Prostate gland (tissue), 2 donors: ENCODE data around the gene TMEM243. TPM values are rescaled to one million over a fixed set of nuclear protein-coding genes. Genes with fewer than 3 reads are reported as not detected.

Source experiments
- DNase-seq: peaks from one replicate; pipeline ENCODE4 v3.0.0-alpha.2; 2019; ENCODE audit warnings: low spot score
- H3K27ac ChIP-seq, 2 donors: fragments of 200-600 bp; sonication (generic); 2 replicates each; pipeline ENCODE4 v1.5.1; 2017 to 2019
- H3K27me3 ChIP-seq: fragments of 200-600 bp; sonication (generic); replicated peaks from 2 replicates; pipeline ENCODE4 v1.5.1; 2019; ENCODE audit not compliant: insufficient read depth
- H3K36me3 ChIP-seq, 2 donors: fragments of 200-600 bp; sonication (generic); 1 replicate in 1 of 2; 2 replicates in 1 of 2; pipeline versions ENCODE4 v1.5.1 to v1.8.1; 2017 to 2019
- H3K4me1 ChIP-seq: fragments of 200-600 bp; sonication (generic); replicated peaks from 2 replicates; pipeline ENCODE4 v1.5.1; 2019
- H3K4me3 ChIP-seq, 2 donors: fragments of 200-600 bp; sonication (generic); 2 replicates each; pipeline ENCODE4 v1.5.1; 2017 to 2019
- H3K9me3 ChIP-seq: fragments of 200-600 bp; sonication (generic); 2 replicates; pipeline ENCODE4 v1.5.1; 2017
- CTCF ChIP-seq, 4 experiments: fragments of 200-600 bp in 2 of 4; fragments of 450-650 bp in 2 of 4; sonication (generic) in 2 of 4; IDR thresholded peaks; 1 replicate in 3 of 4; 2 replicates in 1 of 4; pipeline ENCODE4 v1.5.1; 2016 to 2019; ENCODE audit warnings: antibody characterized with exemption in 4 of 4, mild to moderate bottlenecking in 2 of 4, moderate library complexity in 2 of 4
- POLR2A ChIP-seq: fragments of 450-650 bp; IDR thresholded peaks from one replicate; pipeline ENCODE4 v1.6.1; 2016; ENCODE audit warnings: antibody characterized with exemption, mild to moderate bottlenecking
- POLR2AphosphoS5 ChIP-seq: sonication (generic); formaldehyde crosslinking; IDR thresholded peaks from one replicate; pipeline ENCODE4 v1.6.1; 2017; ENCODE audit warnings: antibody characterized with exemption
- WGBS: methylation state at CpG from one replicate; pipeline ENCODE4 v1.1.5; 2018; 5-methylcytosine and 5-hydroxymethylcytosine counted together
- intact Hi-C: fragments of 100-400 bp; cut with DNase I; formaldehyde crosslinking; loops from one replicate; pipeline ENCODE4 v1.14.2; 2022
- total RNA-seq, 2 donors: library from RNA; depleted of rRNA; stranded (reverse); fragments of >200 nt; gene quantifications; one replicate each; pipeline ENCODE4 v1.1.0, GENCODE V29; 2016

Gene TMEM243
- total RNA-seq, 2 donors from 2014 or later: 23.3 to 39.7 TPM

- WGBS: 87% methylated on average over 2 of the region's 2 CpGs
- H3K4me1 ChIP-seq: no peaks in the 10 kb centered on the region
- H3K36me3 ChIP-seq: no peaks in the 10 kb centered on the region
- no peaks in the 10 kb centered on the region for H3K9me3 ChIP-seq
- DNase-seq: no peak
- no peak overlapping the region for H3K27ac ChIP-seq
- intact Hi-C loops: no loop called here
- no peak overlapping the region for H3K4me3 ChIP-seq
- TF ChIP-seq POLR2A: no peak
- no peak for TF ChIP-seq CTCF (IDR thresholded peaks at IDR 0.05)
- H3K27me3 ChIP-seq: no peaks in the 10 kb centered on the region
These were observed 16.8 kb downstream of the TMEM243 start for GRCh38 chr7:87202705-87203104.

- Histone ChIP-seq H3K36me3 (no peaks in the 10 kb centered on the region), H3K4me3 (no peak overlapping the region), H3K27ac (no peak overlapping the region), H3K4me1 (no peaks in the 10 kb centered on the region), H3K27me3 (no peaks in the 10 kb centered on the region), H3K9me3 (no peaks in the 10 kb centered on the region)
- no peak for DNase-seq
- intact Hi-C loops: no loop called here
- 83% methylated on average over 1 of the region's 1 CpG for WGBS
- no peak for TF ChIP-seq CTCF (IDR thresholded peaks at IDR 0.05)
- no peak for TF ChIP-seq POLR2AphosphoS5
- TF ChIP-seq POLR2A: no peak
These were observed 17.3 kb downstream of the TMEM243 start for GRCh38 chr7:87202208-87202607.

GRCh38 chr7:87199700-87200450 is 19.7 kb downstream of the TMEM243 start:
- Histone ChIP-seq H3K36me3 (no peaks in the 10 kb centered on the region), H3K4me1 (no peaks in the 10 kb centered on the region), H3K27me3 (no peaks in the 10 kb centered on the region), H3K4me3 (no peak overlapping the region), H3K27ac (no peak overlapping the region), H3K9me3 (no peaks in the 10 kb centered on the region)
- intact Hi-C loops: no loop called here
- no peak for DNase-seq
- no peak for TF ChIP-seq CTCF (IDR thresholded peaks at IDR 0.05)
- WGBS: 88% methylated on average over 6 of the region's 6 CpGs

GRCh38 chr7:87199241-87199640 is 20.3 kb downstream of the TMEM243 start:
- no peak overlapping the region for H3K4me3 ChIP-seq
- TF ChIP-seq CTCF (IDR thresholded peaks at IDR 0.05) (no peak), POLR2AphosphoS5 (no peak), POLR2A (no peak)
- 95% methylated on average over 1 of the region's 1 CpG for WGBS
- DNase-seq: no peak
- H3K9me3 ChIP-seq: no peaks in the 10 kb centered on the region
- H3K4me1 ChIP-seq: no peaks in the 10 kb centered on the region
- H3K36me3 ChIP-seq: no peaks in the 10 kb centered on the region
- H3K27me3 ChIP-seq: no peaks in the 10 kb centered on the region
- H3K27ac ChIP-seq: no peak overlapping the region
- intact Hi-C loops: no loop called here

- TF ChIP-seq POLR2A: no peak
- TF ChIP-seq CTCF (IDR thresholded peaks at IDR 0.05): no peak
- no peak for TF ChIP-seq POLR2AphosphoS5
- WGBS: 87% methylated on average over 1 of the region's 1 CpG
- no peak overlapping the region for H3K27ac ChIP-seq
- no peaks in the 10 kb centered on the region for H3K36me3 ChIP-seq
- intact Hi-C loops: no loop called here
- H3K4me1 ChIP-seq: no peaks in the 10 kb centered on the region
- no peaks in the 10 kb centered on the region for H3K27me3 ChIP-seq
- H3K9me3 ChIP-seq: no peaks in the 10 kb centered on the region
- DNase-seq: no peak
- H3K4me3 ChIP-seq: no peak overlapping the region
These were observed 25.6 kb downstream of the TMEM243 start for GRCh38 chr7:87193912-87194311.
